Measurements from ENCODE around the gene UMODL1. TPM values are rescaled to one million over a fixed set of nuclear protein-coding genes. Genes with fewer than 3 reads are reported as not detected.

Gene UMODL1
- total RNA-seq, 1 donor from 2014 or later, result not detected

DNA sequence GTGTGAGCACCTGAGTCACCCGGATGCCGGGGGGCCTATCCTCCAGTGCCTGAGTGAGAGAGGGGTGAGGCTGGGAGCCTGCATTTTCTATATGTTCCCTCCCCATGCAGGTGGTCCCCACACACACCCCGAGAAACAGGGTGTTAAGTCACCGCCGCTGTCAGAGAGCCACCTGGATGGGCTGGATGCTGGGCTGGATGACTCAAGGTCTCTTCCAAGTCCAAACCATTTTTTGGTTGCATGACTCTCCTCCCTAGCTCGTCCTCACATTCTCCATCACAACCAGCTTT, 2.9 kb upstream of the UMODL1 start:
- Histone ChIP-seq H3K4me3 (ENCODE audit: low read depth, low read length) (no peak overlapping the region), H3K36me3 (ENCODE audit: control insufficient read depth, insufficient read depth, low read length) (no peaks in the 10 kb centered on the region), H3K27me3 (ENCODE audit: control insufficient read depth, insufficient read depth, low read length) (peaks cover 23% of the 10 kb centered on the region)
- TF ChIP-seq, protein P1, sequence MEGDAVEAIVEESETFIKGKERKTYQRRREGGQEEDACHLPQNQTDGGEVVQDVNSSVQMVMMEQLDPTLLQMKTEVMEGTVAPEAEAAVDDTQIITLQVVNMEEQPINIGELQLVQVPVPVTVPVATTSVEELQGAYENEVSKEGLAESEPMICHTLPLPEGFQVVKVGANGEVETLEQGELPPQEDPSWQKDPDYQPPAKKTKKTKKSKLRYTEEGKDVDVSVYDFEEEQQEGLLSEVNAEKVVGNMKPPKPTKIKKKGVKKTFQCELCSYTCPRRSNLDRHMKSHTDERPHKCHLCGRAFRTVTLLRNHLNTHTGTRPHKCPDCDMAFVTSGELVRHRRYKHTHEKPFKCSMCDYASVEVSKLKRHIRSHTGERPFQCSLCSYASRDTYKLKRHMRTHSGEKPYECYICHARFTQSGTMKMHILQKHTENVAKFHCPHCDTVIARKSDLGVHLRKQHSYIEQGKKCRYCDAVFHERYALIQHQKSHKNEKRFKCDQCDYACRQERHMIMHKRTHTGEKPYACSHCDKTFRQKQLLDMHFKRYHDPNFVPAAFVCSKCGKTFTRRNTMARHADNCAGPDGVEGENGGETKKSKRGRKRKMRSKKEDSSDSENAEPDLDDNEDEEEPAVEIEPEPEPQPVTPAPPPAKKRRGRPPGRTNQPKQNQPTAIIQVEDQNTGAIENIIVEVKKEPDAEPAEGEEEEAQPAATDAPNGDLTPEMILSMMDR (IDR thresholded peaks at IDR 0.05; ENCODE audit: insufficient read depth, low read length, poor library complexity, severe bottlenecking), result no peak
- no peak for DNase-seq (ENCODE audit: low read depth)

DNA sequence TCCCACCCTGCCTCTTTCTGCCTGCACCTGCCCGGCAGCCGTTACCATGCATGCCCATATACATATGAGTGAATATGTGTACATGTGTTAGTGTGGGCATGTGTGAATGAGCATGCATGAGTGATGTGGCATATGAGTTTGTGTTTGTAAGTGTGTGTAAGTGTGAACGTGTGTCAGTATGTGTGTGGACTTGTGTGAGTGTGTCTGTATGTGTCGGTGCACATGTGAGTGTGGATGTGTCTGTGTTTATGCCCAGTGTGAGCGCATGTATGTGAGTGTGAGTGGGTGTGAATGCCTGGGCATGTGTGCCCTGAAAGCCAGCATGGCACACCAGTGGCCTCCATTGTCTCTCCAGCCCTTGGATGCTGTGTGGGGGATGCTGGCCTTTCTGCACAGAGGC, 2.5 kb upstream of the UMODL1 start:
- Histone ChIP-seq H3K4me3 (ENCODE audit: low read depth, low read length) (no peak overlapping the region), H3K27me3 (ENCODE audit: control insufficient read depth, insufficient read depth, low read length) (peaks cover 22% of the 10 kb centered on the region), H3K36me3 (ENCODE audit: control insufficient read depth, insufficient read depth, low read length) (no peaks in the 10 kb centered on the region)
- TF ChIP-seq, protein P1 (IDR thresholded peaks at IDR 0.05; ENCODE audit: insufficient read depth, low read length, poor library complexity, severe bottlenecking), result no peak
- DNase-seq (ENCODE audit: low read depth), result no peak

DNA sequence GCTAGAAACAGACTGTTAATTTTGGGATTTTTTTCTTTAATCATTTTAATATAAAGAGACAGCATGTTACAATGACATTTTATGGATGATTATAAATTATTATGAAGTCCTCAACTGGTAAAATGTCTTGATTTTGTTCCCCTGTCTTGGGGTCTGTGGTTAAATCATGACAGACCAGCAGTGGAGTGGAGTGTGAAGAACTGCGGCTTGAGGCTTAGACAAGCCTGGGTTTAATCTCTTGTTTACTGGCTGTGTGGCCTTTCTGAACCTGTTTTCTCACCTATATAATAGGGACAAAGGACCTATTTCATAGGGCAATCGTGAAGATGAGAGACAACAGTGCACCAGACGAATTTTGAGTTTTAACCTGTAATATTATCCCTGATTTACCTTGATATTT, 1.8 kb upstream of the UMODL1 start:
- no peak for DNase-seq (ENCODE audit: low read depth)
- Histone ChIP-seq H3K36me3 (ENCODE audit: control insufficient read depth, insufficient read depth, low read length) (no peaks in the 10 kb centered on the region), H3K27me3 (ENCODE audit: control insufficient read depth, insufficient read depth, low read length) (peaks cover 20% of the 10 kb centered on the region), H3K4me3 (ENCODE audit: low read depth, low read length) (no peak overlapping the region)
- TF ChIP-seq, protein P1 (IDR thresholded peaks at IDR 0.05; ENCODE audit: insufficient read depth, low read length, poor library complexity, severe bottlenecking), result no peak

- H3K4me3 ChIP-seq (ENCODE audit: low read depth, low read length), result no peak overlapping the region
- H3K27me3 ChIP-seq (ENCODE audit: control insufficient read depth, insufficient read depth, low read length), result peaks cover 20% of the 10 kb centered on the region
- no peak for DNase-seq (ENCODE audit: low read depth)
- H3K36me3 ChIP-seq (ENCODE audit: control insufficient read depth, insufficient read depth, low read length), result no peaks in the 10 kb centered on the region
- TF ChIP-seq, protein P1 (IDR thresholded peaks at IDR 0.05; ENCODE audit: insufficient read depth, low read length, poor library complexity, severe bottlenecking), result no peak
These were observed 1.3 kb upstream of the UMODL1 start for GRCh38 chr21:42069843-42070242.

- TF ChIP-seq, protein P1 (IDR thresholded peaks at IDR 0.05; ENCODE audit: insufficient read depth, low read length, poor library complexity, severe bottlenecking), result no peak
- no peak for DNase-seq (ENCODE audit: low read depth)
- peaks cover 14% of the 10 kb centered on the region for H3K27me3 ChIP-seq (ENCODE audit: control insufficient read depth, insufficient read depth, low read length)
- H3K36me3 ChIP-seq (ENCODE audit: control insufficient read depth, insufficient read depth, low read length), result no peaks in the 10 kb centered on the region
- H3K4me3 ChIP-seq (ENCODE audit: low read depth, low read length), result no peak overlapping the region
These were observed 2.3 kb downstream of the UMODL1 start for GRCh38 chr21:42073145-42074099.
